Liver (tissue), 9 donors: ENCODE measurements around the gene HLA-DRB1. TPM values are rescaled to one million over a fixed set of nuclear protein-coding genes. Genes with fewer than 3 reads are reported as not detected.

Experiments
- DNase-seq: peaks from one replicate; pipeline ENCODE4 v3.0.0-alpha.2; 2017; ENCODE audit warnings: low spot score
- H3K27ac ChIP-seq, 2 donors: one replicate each; pipeline ENCODE4 v1.7.0; 2013; ENCODE audit warnings: inconsistent platforms in 2 of 2, low read length in 2 of 2, control low read depth in 1 of 2, low read depth in 1 of 2, mild to moderate bottlenecking in 1 of 2
- H3K27me3 ChIP-seq, 4 donors: one replicate each; pipeline versions ENCODE4 v1.6.1 to v1.7.0; 2013; ENCODE audit warnings: low read length in 3 of 4, inconsistent platforms in 1 of 4, mild to moderate bottlenecking in 1 of 4, moderate library complexity in 1 of 4; ENCODE audit not compliant: control insufficient read depth in 4 of 4, insufficient read depth in 4 of 4
- H3K36me3 ChIP-seq, 4 donors: one replicate each; pipeline versions ENCODE4 v1.6.1 to v1.7.0; 2013; ENCODE audit warnings: low read length in 3 of 4, mild to moderate bottlenecking in 3 of 4, low read depth in 1 of 4, moderate library complexity in 1 of 4; ENCODE audit not compliant: control insufficient read depth in 4 of 4, insufficient read depth in 3 of 4
- H3K4me1 ChIP-seq, 4 donors: one replicate each; pipeline versions ENCODE4 v1.6.1 to v1.7.0; 2013; ENCODE audit warnings: low read length in 3 of 4, mild to moderate bottlenecking in 3 of 4, moderate library complexity in 1 of 4; ENCODE audit not compliant: control insufficient read depth in 4 of 4, insufficient read depth in 4 of 4
- H3K4me3 ChIP-seq, 3 donors: one replicate each; pipeline versions ENCODE4 v1.6.1 to v1.7.0; 2013; ENCODE audit warnings: low read length in 3 of 3, control low read depth in 1 of 3, low read depth in 1 of 3, mild to moderate bottlenecking in 1 of 3
- H3K9ac ChIP-seq, 2 donors: one replicate each; pipeline ENCODE4 v1.7.0; 2013; ENCODE audit warnings: low read length in 2 of 2, mild to moderate bottlenecking in 2 of 2, moderate library complexity in 2 of 2, control low read depth in 1 of 2, low read depth in 1 of 2
- H3K9me3 ChIP-seq, 4 donors: one replicate each; pipeline versions ENCODE4 v1.6.1 to v1.7.0; 2013; ENCODE audit warnings: low read length in 3 of 4; ENCODE audit not compliant: control insufficient read depth in 4 of 4
- CTCF ChIP-seq: fragments of 150-350 bp; IDR thresholded peaks from 2 replicates; pipeline ENCODE4 v1.5.1; 2017; ENCODE audit warnings: improper control_type of control experiment, low read depth, low read length; ENCODE audit not compliant: missing input control
- GABPA ChIP-seq, 2 donors: IDR thresholded peaks in 1 of 2; conservative IDR thresholded peaks in 1 of 2; 2 replicates each; pipeline ENCODE4 v1.6.1; 2016; ENCODE audit warnings: antibody characterized with exemption in 2 of 2, mild to moderate bottlenecking in 1 of 2, moderate library complexity in 1 of 2
- HNF4A ChIP-seq, 2 donors: conservative IDR thresholded peaks; 2 replicates each; pipeline ENCODE4 v1.6.1; 2016; ENCODE audit warnings: antibody characterized with exemption in 2 of 2, mild to moderate bottlenecking in 2 of 2
- MAX ChIP-seq: IDR thresholded peaks from 2 replicates; pipeline ENCODE4 v1.6.1; 2016; ENCODE audit warnings: antibody characterized with exemption
- REST ChIP-seq: IDR thresholded peaks from 2 replicates; pipeline ENCODE4 v1.6.1; 2016; ENCODE audit warnings: antibody characterized with exemption, mild to moderate bottlenecking
- SP1 ChIP-seq: IDR thresholded peaks from 2 replicates; pipeline ENCODE4 v1.6.1; 2018; ENCODE audit warnings: antibody characterized with exemption, mild to moderate bottlenecking
- YY1 ChIP-seq: IDR thresholded peaks from 2 replicates; pipeline ENCODE4 v1.6.1; 2016; ENCODE audit warnings: antibody characterized with exemption, mild to moderate bottlenecking
- ZBTB33 ChIP-seq: IDR thresholded peaks from 2 replicates; pipeline ENCODE4 v1.6.1; 2016; ENCODE audit warnings: antibody characterized with exemption
- WGBS: extraction: QIAGEN DNeasy Blood & Tissue Kit; methylation state at CpG from one replicate; pipeline ENCODE4 v1.1.7; 2013; 5-methylcytosine and 5-hydroxymethylcytosine counted together
- polyA plus RNA-seq, 2 donors: library from polyadenylated mRNA; stranded (reverse) in 1 of 2; unstranded in 1 of 2; fragments of 200-250 nt in 1 of 2; fragments of >200 nt in 1 of 2; fragmentation: Nextera tagmentation in 1 of 2; extraction: Ambion mirVana in 1 of 2; gene quantifications; one replicate each; pipeline versions ENCODE4 v1.2.1 to v1.2.3, GENCODE V29; 2013 to 2015
- total RNA-seq, 2 donors: library from RNA; depleted of rRNA; stranded (reverse); fragments of >200 nt; gene quantifications; one replicate each; pipeline ENCODE4 v1.2.3, GENCODE V29; 2014
- donor health status: healthy.
- donor health status: healthy.
- donor health status: healthy.
- donor health status: healthy.
- donor health status: healthy.

The HLA-DRB1 gene
- total and polyA plus RNA-seq, 4 donors = 26.0 to 46.1 (median 36.4) TPM

GRCh38 chr6:32588156-32588555, 1.5 kb downstream of the HLA-DRB1 start (continued):
- TF ChIP-seq CTCF (no peak), GABPA (IDR thresholded peaks at IDR 0.05 in 1 of 2, conservative IDR thresholded peaks at IDR 0.05 in 1 of 2) (no peak)

GRCh38 chr6:32583527-32583898, 6.1 kb downstream of the HLA-DRB1 start:
- H3K4me3 ChIP-seq = no peak overlapping the region
- DNase-seq = no peak
- H3K4me1 ChIP-seq = no peaks in the 10 kb centered on the region
- no peaks in the 10 kb centered on the region for H3K36me3 ChIP-seq
- H3K27me3 ChIP-seq = no peaks in the 10 kb centered on the region
- H3K9me3 ChIP-seq = no peaks in the 10 kb centered on the region
- no peak for TF ChIP-seq ZBTB33
- no peak for TF ChIP-seq YY1
- TF ChIP-seq SP1 = no peak
- WGBS = 6% methylated on average over 2 of the region's 2 CpGs
- no peak overlapping the region for H3K27ac ChIP-seq
- no peak overlapping the region for H3K9ac ChIP-seq

GRCh38 chr6:32581315-32582095, 8.1 kb downstream of the HLA-DRB1 start:
- H3K27ac ChIP-seq = no peak overlapping the region
- DNase-seq = no peak
- 27% methylated on average over 8 of the region's 8 CpGs for WGBS

More at GRCh38 chr6:32581315-32582095, 8.1 kb downstream of the HLA-DRB1 start:
- Histone ChIP-seq H3K36me3 (no peaks in the 10 kb centered on the region), H3K9ac (no peak overlapping the region), H3K9me3 (no peaks in the 10 kb centered on the region), H3K4me3 (no peak overlapping the region), H3K4me1 (no peaks in the 10 kb centered on the region), H3K27me3 (no peaks in the 10 kb centered on the region)
- TF ChIP-seq MAX (no peak), REST (no peak), HNF4A (conservative IDR thresholded peaks at IDR 0.05) (no peak), SP1 (no peak)
